NCI-H524 treated with DMSO at 0.1 percent for 48 hours (cell line): ENCODE measurements around the gene ZFYVE28.
A peak's percentile ranks its signal among the peaks of the same experiment; 100 is the strongest.

Experiments used
- DNase-seq: peaks from one replicate; lab custom pipeline; 2025; lab: John Stamatoyannopoulos, UW

The ZFYVE28 gene

DNA sequence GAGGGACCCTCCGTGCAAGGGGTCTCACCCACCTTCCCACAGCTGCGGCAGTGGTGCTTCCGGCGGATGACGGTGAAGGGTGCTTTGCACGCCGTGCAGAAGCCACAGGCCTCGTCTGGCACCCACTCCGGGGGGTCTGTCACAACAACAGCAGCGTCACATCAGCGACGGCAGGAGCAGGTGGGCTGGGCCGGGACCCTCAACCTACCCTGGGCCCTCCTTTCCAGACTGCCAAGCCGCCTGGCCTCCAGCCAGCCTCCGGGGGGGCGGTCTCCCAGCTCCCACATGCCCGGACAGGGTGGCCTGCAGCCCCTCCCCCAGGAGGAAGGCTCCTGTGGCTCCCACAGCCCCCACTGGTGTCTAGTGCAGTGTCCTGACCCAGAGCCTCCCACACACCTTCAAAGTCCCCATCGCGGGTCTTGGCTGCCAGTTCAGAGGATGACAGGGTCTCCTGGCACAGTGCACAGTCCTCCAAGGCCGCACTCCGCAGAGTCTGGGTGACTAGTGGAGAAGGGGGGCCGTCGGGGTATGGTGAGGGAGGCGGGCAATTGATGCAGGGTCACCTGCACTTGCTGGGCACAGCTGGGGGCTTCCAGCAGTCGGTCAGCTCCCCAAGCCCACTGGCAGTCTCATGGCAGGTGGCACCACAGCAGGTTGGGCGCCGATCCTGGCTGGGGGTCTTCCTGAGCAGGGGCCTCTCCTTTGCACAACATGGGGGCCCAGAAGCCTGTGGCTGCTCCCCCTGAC lies 147.0 kb downstream of the ZFYVE28 start:
- no peak for DNase-seq

- no peak for DNase-seq
Observed at GRCh38 chr4:2270341-2271165, 147.9 kb downstream of the ZFYVE28 start.

GRCh38 chr4:2269618-2270163 lies 148.8 kb downstream of the ZFYVE28 start:
- DNase-seq: no peak

GRCh38 chr4:2269206-2269531 lies 149.3 kb downstream of the ZFYVE28 start:
- DNase-seq: no peak

DNA sequence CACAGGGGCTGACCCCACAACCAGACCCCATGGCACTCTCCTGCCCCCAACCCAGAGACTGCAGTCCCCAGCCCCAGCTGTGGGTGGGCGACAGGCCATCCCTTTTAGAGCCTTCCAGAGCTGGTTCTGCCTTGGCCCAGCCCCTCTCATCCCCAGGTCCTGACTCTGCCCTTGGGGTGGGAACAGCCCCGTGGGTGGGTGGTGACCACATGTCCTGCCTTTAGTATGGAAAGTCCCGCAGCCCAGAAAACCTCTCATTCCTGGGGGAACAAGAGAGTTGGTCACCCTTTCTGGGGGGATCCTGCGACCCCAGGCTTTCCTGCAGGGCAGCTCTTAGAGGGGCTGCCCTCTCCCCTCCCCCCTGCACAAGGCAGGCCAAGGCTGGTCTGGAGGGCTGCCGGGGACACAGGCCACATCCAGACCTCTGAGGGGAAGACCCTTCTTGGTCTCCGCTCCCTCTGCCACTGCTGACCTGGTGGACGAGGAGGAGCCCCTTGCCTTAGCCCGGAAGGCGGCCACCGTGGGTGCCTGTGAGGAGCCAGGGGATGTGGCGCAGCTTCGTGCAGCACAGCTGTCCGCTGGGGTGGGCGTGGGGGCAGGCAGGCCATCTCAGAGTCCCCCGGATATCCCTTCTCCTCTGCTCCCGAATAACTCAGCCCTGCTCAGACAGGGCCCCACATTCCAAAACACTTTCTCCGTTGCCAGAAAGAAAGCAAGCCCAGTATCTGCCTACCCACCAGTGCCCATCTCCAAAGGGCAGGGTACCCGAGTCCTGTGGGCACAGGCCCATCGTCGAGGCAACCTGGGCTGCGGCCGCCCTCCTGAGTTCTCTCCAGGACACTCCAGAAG lies 149.9 kb downstream of the ZFYVE28 start:
- DNase-seq: no peak

DNA sequence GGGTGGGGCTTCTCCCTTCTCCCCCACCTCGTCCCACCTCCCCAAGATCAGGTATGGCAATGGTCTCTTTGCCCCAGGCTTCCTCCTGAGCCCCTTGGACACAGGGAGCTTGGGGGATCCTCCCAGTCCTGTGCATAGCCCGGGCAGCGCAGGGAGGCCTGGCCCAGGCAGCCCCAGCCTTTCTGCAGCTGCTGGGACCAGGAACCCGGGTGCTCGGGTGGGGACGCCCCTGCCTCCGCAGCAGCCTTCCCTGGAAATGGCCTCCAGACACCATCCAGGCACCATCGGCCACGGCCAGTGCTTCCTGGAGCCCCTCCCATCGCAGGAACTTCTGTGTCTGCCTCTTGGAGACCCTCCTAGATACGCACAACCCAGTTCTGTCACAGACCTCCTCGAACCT lies 150.6 kb downstream of the ZFYVE28 start:
- DNase-seq: no peak

GRCh38 chr4:2267320-2267811 lies 151.1 kb downstream of the ZFYVE28 start:
- no peak for DNase-seq

DNA sequence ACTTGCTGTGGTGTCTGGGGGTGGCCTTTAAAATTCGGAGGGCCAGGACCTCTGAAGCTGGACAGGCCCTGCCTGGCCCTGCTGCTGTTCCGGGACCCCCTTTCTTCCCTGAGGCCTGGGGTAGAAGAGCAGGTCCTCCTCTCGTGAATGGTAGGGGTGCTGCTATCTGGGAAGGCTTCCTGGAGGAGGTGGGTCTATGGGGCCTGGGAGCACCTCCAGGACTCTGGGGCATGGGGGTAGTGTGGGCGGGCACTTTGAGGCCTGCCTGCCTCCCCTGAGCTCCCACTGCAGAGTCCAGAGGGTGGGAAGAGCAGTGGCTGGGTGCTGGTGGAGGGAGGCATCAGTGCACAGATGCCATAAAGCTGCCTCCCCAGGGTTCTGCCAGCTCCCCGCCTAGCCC lies 151.6 kb downstream of the ZFYVE28 start:
- DNase-seq: no peak

GRCh38 chr4:2266181-2266580 lies 152.3 kb downstream of the ZFYVE28 start:
- DNase-seq: no peak

DNA sequence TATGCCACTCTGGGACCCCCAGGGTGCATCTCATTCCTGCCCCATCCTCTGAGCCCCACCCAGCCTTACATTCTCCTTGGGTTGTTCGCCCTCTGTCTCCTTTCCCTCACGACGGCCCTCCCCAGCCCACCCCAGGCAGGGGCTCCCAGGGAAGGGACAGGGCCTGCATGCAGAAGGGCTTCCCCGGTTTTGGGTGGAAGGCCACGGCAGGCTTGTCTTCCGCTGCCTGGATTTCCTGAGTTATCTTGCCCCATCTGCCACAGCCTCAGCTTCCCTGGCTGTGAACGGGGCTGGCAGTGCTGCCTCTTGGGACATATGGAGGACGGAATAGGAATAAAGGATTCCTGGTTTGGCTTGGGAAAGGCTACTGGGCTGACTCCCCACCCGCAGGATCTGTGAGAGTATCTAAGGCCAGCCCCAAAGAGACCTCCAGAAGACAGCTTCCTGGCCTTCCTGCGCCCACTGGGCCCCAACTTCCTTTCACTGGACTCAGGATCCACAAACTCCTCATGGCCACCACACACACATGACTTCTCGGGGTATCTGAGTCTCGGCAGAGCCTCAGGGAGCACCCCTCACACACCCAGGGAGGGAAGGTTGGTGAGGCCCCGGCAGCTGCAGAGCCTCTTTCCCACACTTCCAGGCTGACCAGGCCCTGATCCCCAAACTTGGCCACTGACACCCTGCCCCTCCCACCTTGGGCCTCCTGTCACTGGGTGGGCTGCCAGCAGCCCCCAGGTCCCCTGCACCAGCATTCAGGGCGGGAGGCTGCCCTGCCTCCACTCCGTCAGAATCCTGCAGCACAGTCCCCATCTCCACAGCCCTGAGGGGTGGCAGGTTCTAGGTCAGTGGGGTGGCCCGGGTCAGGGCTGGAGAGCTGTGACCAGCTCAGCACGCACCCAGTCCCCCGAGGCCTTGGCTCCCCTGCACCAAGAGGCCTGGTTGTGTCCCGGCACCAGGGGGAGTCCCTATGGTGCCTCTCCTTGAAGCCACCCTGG lies 153.0 kb downstream of the ZFYVE28 start:
- no peak for DNase-seq

GRCh38 chr4:2264481-2265041 lies 153.9 kb downstream of the ZFYVE28 start:
- DNase-seq: no peak

GRCh38 chr4:2263926-2264321 lies 154.5 kb downstream of the ZFYVE28 start:
- DNase-seq: no peak

GRCh38 chr4:2262944-2263250 lies 155.5 kb downstream of the ZFYVE28 start:
- no peak for DNase-seq

DNA sequence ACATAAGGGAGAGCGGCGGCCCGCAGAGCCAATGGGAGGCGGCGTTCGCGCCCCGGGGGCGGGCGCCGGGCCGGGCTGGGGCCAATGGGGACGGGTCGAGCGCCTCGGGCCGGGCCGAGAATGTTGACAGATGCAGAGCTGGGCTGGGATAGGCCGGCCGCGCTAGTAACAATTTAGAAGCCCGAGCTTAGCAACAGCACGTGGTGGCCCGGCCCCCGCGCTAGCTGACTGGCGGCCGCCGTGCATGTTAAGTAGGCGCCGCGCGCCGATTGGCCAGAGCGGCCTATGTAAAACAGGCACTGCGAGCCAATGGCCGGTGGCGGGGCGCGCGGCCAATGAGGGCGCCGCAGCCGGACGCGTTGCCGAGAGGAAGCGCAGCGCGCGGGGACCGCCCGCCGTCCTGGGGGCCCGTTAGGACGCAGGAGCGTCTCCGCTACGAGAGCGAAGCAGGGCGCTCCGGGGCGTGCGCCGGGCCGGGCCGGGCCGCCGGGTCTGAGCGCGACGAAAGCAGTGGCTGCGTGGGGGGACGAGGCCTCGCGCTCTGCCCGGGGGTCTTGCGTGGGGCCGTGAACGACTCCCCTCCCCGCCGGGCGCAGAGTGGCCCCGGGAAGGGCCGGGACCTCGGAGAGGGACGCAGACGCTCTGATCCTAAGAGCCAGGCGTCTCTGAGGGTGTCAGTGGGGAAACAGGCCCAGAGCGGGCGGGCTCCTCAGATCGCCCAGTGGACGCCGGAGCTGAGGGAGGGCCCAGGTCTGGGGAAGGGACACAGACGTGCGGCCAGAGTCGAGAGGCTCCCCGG lies 156.1 kb downstream of the ZFYVE28 start:
- peak; percentile 89 for DNase-seq

DNA sequence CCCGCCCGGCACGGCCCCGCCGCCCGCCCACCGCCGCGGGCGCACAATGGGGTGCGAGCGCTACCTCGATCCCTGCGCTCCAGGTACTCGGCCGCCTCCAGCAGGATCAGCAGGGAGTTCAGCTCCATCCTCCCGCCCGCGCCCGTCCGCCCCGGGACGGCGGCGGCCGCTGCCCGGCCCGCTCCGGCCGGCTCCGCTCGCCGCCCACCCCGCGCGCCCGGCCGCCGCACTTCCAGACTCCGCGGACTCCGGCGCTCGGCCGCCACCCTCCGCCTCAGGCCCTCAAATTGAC lies 156.6 kb downstream of the ZFYVE28 start, which contains the start of gene MXD4:
Gene MXD4 (minus strand): TSS at position 257 of the 292 bp plus-strand sequence. CDS start 129 bp downstream, at position 128.
- no peak for DNase-seq

GRCh38 chr4:2261110-2261852 lies 157.2 kb downstream of the ZFYVE28 start:
- no peak for DNase-seq

DNA sequence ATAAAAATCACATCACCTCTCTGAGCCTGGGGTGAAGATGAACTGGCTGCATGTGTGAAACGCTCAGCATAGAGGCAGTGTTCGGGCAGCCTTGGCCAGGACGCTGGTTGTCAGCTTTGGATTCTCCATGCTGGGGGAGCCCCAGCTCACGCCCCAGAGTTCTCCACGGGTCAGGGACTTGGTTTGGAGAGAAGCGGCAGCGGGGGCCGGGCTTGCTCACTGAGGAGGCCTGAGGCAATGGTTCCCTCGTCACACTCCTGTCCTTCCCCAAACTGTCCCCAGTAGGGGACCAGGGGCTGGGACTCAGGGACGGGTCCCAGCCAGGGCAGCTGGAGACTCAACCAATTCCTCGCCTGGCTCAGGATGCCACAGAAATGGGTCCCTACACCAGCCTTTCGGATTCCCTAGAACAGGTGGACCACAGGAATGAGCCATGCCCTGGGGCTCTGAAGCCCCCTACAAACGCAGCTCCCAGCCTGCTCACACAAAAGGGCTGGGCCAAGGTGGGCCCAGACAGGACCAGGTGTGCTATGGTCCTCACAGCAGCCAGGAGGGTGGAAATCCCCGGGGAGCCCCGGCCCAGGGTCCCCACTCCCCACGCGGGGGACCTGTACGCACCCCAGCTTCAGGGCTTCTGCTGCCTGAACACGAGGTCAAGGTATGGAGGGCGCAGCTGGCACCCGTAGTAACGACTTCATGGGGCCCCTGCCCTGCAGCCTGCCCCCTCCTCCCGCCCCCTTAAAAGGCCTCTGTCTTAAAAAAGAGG lies 157.9 kb downstream of the ZFYVE28 start:
- DNase-seq: no peak

DNA sequence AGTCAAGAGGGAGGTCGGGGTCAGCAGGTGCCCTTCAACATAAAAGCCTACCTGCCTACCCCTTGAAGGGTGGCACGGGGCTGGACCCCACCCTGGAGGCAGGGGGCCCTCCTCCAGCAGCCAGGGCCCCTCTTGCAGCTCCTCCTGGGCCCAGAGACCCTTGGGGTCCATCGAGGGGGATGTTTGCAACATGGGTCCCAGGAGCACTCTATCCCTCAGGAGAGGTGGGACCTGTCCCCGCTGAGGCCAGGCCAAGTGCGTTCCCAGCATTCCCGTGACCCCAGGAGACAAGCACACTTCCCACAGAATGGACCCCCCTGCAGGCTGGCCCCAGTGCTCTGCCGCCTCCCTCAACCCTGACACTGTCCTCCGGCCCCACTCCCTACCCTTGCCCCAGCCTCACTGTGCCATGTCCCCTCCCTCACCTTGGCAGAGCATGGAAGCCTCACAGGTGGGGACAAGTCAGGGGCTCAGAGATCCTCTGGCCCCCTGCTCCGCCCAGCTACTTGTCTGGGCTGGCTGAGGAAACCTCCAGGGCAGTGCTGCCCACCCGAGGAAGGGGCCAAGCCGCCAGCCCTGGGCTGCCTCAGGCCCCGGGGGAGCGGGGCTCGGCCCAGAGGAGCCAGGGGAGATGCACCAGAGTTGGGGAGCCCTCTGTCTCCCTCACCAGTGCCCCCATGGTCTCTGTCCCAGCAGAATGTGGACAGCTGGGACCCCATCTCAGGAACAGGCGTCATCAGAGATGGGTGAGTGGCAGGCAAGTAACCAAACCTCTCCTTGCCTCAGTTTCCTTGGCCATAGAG lies 158.7 kb downstream of the ZFYVE28 start:
- no peak for DNase-seq
